Stomach (tissue), 4 donors: ENCODE data around the gene KRT9.

Experiments
- EP300 ChIP-seq: sonication (generic); formaldehyde crosslinking; IDR thresholded peaks from one replicate; pipeline ENCODE4 v1.6.1; 2017; ENCODE audit warnings: antibody characterized with exemption
- POLR2A ChIP-seq, 4 donors: fragments of 450-650 bp; IDR thresholded peaks; one replicate each; pipeline ENCODE4 v1.6.1; 2016; ENCODE audit warnings: antibody characterized with exemption in 4 of 4, control low read depth in 2 of 4, mild to moderate bottlenecking in 1 of 4, moderate library complexity in 1 of 4
- POLR2AphosphoS5 ChIP-seq, 3 donors: sonication (generic); formaldehyde crosslinking; IDR thresholded peaks; one replicate each; pipeline ENCODE4 v1.6.1; 2016; ENCODE audit warnings: antibody characterized with exemption in 3 of 3
- TF ChIP-seq, protein P1 (sequence below), 7 experiments: fragments of 450-650 bp in 4 of 7; fragments of 200-600 bp in 3 of 7; sonication (generic) in 3 of 7; IDR thresholded peaks; one replicate each; pipeline ENCODE4 v1.5.1; 2016 to 2019; ENCODE audit warnings: antibody characterized with exemption in 7 of 7, control low read depth in 2 of 7, mild to moderate bottlenecking in 1 of 7

GRCh38 chr17:41556306-41556705 lies 15.6 kb downstream of the KRT9 start:
- TF ChIP-seq, protein P1, sequence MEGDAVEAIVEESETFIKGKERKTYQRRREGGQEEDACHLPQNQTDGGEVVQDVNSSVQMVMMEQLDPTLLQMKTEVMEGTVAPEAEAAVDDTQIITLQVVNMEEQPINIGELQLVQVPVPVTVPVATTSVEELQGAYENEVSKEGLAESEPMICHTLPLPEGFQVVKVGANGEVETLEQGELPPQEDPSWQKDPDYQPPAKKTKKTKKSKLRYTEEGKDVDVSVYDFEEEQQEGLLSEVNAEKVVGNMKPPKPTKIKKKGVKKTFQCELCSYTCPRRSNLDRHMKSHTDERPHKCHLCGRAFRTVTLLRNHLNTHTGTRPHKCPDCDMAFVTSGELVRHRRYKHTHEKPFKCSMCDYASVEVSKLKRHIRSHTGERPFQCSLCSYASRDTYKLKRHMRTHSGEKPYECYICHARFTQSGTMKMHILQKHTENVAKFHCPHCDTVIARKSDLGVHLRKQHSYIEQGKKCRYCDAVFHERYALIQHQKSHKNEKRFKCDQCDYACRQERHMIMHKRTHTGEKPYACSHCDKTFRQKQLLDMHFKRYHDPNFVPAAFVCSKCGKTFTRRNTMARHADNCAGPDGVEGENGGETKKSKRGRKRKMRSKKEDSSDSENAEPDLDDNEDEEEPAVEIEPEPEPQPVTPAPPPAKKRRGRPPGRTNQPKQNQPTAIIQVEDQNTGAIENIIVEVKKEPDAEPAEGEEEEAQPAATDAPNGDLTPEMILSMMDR (IDR thresholded peaks at IDR 0.05), result no peak
- TF ChIP-seq POLR2A (IDR thresholded peaks at IDR 0.05) (no peak), POLR2AphosphoS5 (IDR thresholded peaks at IDR 0.05) (no peak), EP300 (no peak)
